Activated CD4-positive, alpha-beta memory T cell treated with anti-CD3 and anti-CD28 coated beads, Interleukin-2, amount 10 ng/mL, durations not matched to agents 7 days and 5 days (primary cell): Measurements from ENCODE around the gene PRKX. TPM values are rescaled to one million over a fixed set of nuclear protein-coding genes. Genes with fewer than 3 reads are reported as not detected.
"Not testable (repeated sequence)": the region's sequence is repeated elsewhere in the genome, so short reads cannot be mapped to it uniquely, and the experiment has no call there.

ENCODE experiments used
- CTCF ChIA-PET: fragments of 350-600 bp; sonication (Branson Sonifier 250); formaldehyde crosslinking; loops from one replicate; lab custom pipeline; 2021; ENCODE audit warnings: antibody characterized with exemption, inconsistent platforms; lab: Charles Lee
- POLR2A ChIA-PET: fragments of 350-600 bp; sonication (Branson Sonifier 250); formaldehyde crosslinking; loops from one replicate; lab custom pipeline; 2021; ENCODE audit warnings: antibody characterized with exemption; lab: Charles Lee
- DNase-seq: peaks from one replicate; pipeline ENCODE4 v3.0.0-alpha.2; 2020
- H3K27ac Mint-ChIP-seq: one replicate; pipeline ENCODE4 v1.8.0; 2021; ENCODE audit warnings: mild to moderate bottlenecking, mixed read lengths
- H3K27me3 Mint-ChIP-seq: one replicate; pipeline ENCODE4 v1.8.0; 2021; ENCODE audit warnings: mixed read lengths
- H3K36me3 Mint-ChIP-seq: one replicate; pipeline ENCODE4 v1.8.0; 2021; ENCODE audit warnings: low read depth, mixed read lengths
- H3K4me1 Mint-ChIP-seq: one replicate; pipeline ENCODE4 v1.8.0; 2021; ENCODE audit warnings: mixed read lengths
- H3K4me3 Mint-ChIP-seq: one replicate; pipeline ENCODE4 v1.8.0; 2021; ENCODE audit warnings: mild to moderate bottlenecking, mixed read lengths
- H3K9me3 Mint-ChIP-seq: one replicate; pipeline ENCODE4 v1.8.0; 2021; ENCODE audit warnings: mixed read lengths
- total RNA-seq, 2 experiments: library from RNA; stranded (reverse); gene quantifications; one replicate each; pipeline ENCODE4 v1.2.3, GENCODE V29; 2021

The PRKX gene
- total RNA-seq, 2 experiments from 2014 or later: 141 to 145 TPM

GRCh38 chrX:3627594-3627993, 85.9 kb downstream of the PRKX start:
- Mint-ChIP-seq H3K27ac (no peak overlapping the region), H3K27me3 (no peaks in the 10 kb centered on the region), H3K36me3 (peaks cover 60% of the 10 kb centered on the region), H3K4me3 (no peak overlapping the region), H3K9me3 (no peaks in the 10 kb centered on the region), H3K4me1 (peaks cover 2% of the 10 kb centered on the region)
- DNase-seq: no peak
- CTCF ChIA-PET: no interaction called here
- POLR2A ChIA-PET: no interaction called here

- no peak overlapping the region for H3K27ac Mint-ChIP-seq
Observed at GRCh38 chrX:3621414-3621813, 92.0 kb downstream of the PRKX start.

DNA sequence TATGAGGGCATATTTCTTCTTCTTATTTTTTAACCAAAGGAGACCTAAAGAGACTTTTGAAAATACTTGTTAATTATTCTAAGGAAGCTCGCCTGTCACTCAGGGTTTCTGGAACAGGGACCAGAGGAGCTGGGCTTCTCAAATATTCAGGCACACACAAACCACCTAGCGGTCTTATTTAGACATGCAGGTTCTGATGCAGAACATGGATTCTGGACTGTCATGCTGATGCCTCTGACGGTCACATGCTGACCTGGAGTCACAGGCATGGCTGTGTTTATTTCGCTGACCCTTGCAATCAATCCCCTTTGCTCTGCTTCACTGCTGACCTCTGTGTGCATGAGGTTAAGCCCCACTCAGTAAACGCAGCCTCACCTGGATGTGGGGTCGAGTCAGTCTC, 101.7 kb downstream of the PRKX start:
- H3K27ac Mint-ChIP-seq, DNase-seq, H3K27me3 Mint-ChIP-seq, H3K9me3 Mint-ChIP-seq, CTCF ChIA-PET, POLR2A ChIA-PET, H3K4me3 Mint-ChIP-seq, H3K4me1 Mint-ChIP-seq: not testable (repeated sequence)
- peaks cover 49% of the 10 kb centered on the region for H3K36me3 Mint-ChIP-seq

More at GRCh38 chrX:3621414-3621813, 92.0 kb downstream of the PRKX start:
- DNase-seq: no peak
- Mint-ChIP-seq H3K4me1 (peaks cover 2% of the 10 kb centered on the region), H3K9me3 (no peaks in the 10 kb centered on the region), H3K4me3 (no peak overlapping the region), H3K36me3 (peaks cover 52% of the 10 kb centered on the region), H3K27me3 (no peaks in the 10 kb centered on the region)
- ChIA-PET POLR2A (no interaction called here), CTCF (no interaction called here)

DNA sequence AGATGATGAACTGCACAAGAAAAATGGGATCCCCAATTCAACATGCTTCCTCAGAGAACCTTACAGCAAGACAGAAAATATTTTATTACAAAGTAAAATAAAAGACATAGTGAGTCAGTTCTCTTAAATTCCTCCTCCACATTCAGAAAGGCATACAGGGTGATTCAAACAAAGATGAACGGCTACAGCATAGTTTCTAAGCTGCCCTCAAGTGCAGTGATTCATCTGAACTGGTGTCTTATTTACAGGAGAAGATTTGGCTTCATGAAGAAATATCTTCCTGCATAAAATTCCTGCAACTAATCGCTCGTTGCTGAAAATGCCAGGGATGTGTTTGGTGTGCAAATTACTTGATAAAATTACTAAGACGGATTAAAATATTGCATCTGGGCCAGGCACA, 103.6 kb downstream of the PRKX start:
- Mint-ChIP-seq H3K9me3 (no peaks in the 10 kb centered on the region), H3K27me3 (no peaks in the 10 kb centered on the region), H3K4me1 (no peaks in the 10 kb centered on the region), H3K36me3 (peaks cover 52% of the 10 kb centered on the region), H3K4me3 (no peak overlapping the region), H3K27ac (no peak overlapping the region)
- ChIA-PET POLR2A (no interaction called here), CTCF (no interaction called here)
- DNase-seq: no peak

GRCh38 chrX:3603026-3603661, 110.3 kb downstream of the PRKX start:
- no peak overlapping the region for H3K27ac Mint-ChIP-seq
- peaks cover 34% of the 10 kb centered on the region for H3K36me3 Mint-ChIP-seq
- H3K4me1 Mint-ChIP-seq: no peaks in the 10 kb centered on the region
- H3K27me3 Mint-ChIP-seq: no peaks in the 10 kb centered on the region
- ChIA-PET POLR2A (no interaction called here), CTCF (no interaction called here)
- H3K4me3 Mint-ChIP-seq: no peak overlapping the region
- DNase-seq: no peak
- H3K9me3 Mint-ChIP-seq: no peaks in the 10 kb centered on the region

GRCh38 chrX:3599802-3600430, 113.5 kb downstream of the PRKX start:
- no peaks in the 10 kb centered on the region for H3K4me1 Mint-ChIP-seq
- CTCF ChIA-PET: no interaction called here
- no peak overlapping the region for H3K27ac Mint-ChIP-seq
- no peak overlapping the region for H3K4me3 Mint-ChIP-seq
- POLR2A ChIA-PET: interaction anchor here (0.7 kb wide), 1 partner anchor 35 kb away, joined by 3 read pairs; no protein-coding TSS in a partner anchor
- H3K27me3 Mint-ChIP-seq: no peaks in the 10 kb centered on the region
- DNase-seq: no peak
- peaks cover 36% of the 10 kb centered on the region for H3K36me3 Mint-ChIP-seq
- H3K9me3 Mint-ChIP-seq: no peaks in the 10 kb centered on the region

DNA sequence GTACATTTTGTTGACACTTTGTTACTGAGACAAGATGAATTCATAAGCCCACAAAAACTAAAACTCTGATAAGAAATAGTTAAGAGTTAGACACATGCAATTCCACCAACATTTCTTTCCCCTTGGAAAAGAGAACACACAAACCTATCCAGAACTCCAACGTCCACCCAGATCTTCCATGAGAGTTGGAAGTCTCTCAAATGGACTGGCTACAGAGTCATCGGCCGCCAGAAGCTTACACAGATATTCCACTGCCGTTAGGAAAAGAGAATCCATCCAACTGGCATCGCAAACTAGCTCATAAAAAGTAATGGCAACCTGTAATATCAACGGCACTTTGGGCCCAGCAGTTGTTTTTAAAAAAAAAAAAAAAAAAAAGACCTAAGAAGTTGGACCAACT, 114.7 kb downstream of the PRKX start:
- peaks cover 33% of the 10 kb centered on the region for H3K36me3 Mint-ChIP-seq
- no peak overlapping the region for H3K4me3 Mint-ChIP-seq
- no peaks in the 10 kb centered on the region for H3K9me3 Mint-ChIP-seq
- DNase-seq: no peak
- no peaks in the 10 kb centered on the region for H3K27me3 Mint-ChIP-seq
- POLR2A ChIA-PET: no interaction called here
- H3K4me1 Mint-ChIP-seq: no peaks in the 10 kb centered on the region
- H3K27ac Mint-ChIP-seq: no peak overlapping the region
- CTCF ChIA-PET: no interaction called here

DNA sequence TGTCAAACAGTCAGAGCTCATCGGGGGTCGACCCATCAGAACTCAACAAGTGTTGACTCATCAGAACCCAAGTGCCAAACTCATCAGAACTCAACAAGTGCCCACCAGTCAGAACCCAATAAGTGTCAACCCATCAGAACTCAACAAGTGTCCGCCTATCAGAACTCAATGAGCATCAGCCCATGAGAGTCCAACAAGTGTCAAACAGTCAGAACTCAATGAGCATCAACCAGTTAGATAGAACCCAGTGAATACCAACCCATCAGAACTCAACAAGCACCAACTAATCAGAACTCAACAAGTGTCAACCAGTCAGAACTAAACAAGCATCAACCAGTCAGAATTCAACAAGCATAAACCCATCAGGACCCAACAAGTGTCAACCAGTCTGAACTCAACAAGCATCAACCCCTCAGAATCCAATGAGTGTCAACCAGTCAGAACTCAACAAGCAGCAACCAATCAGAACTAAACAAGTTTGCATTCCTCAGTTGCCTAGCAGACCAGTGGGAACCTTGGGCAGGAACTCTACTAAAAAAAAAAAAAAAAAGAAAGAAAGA, 115.3 kb downstream of the PRKX start:
- POLR2A ChIA-PET: no interaction called here
- H3K4me3 Mint-ChIP-seq: no peak overlapping the region
- no peak overlapping the region for H3K27ac Mint-ChIP-seq

DNA sequence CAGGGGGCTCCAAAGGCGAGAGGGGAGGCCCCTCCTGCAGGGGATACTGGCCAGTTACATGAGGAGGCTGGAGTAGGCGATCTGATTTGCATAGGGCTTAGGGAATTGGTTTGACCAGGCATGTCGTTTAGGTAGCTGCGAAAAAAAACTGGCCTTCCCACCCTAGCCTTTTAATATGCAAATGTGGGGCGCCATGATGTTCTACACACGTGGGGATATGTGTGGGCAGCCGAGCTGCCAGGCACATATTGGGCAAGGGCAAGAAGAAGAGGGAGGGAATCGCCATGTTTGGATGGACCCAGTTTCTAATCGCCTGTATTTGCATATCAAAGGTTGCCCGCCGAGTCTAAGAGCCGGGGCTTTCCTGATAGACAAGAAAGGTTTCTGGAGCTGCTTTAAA, 121.3 kb downstream of the PRKX start:
- Mint-ChIP-seq H3K36me3 (peaks cover 13% of the 10 kb centered on the region), H3K9me3 (no peaks in the 10 kb centered on the region), H3K27ac (no peak overlapping the region), H3K4me1 (peaks cover 9% of the 10 kb centered on the region), H3K27me3 (no peaks in the 10 kb centered on the region), H3K4me3 (no peak overlapping the region)
- CTCF ChIA-PET: no interaction called here
- POLR2A ChIA-PET: no interaction called here
- no peak for DNase-seq

More for the DNA sequence above, 115.3 kb downstream of the PRKX start:
- H3K36me3 Mint-ChIP-seq: peaks cover 30% of the 10 kb centered on the region
- H3K4me1 Mint-ChIP-seq: no peaks in the 10 kb centered on the region
- no peaks in the 10 kb centered on the region for H3K27me3 Mint-ChIP-seq
- no peaks in the 10 kb centered on the region for H3K9me3 Mint-ChIP-seq
- CTCF ChIA-PET: no interaction called here
- no peak for DNase-seq

- Mint-ChIP-seq H3K4me3 (no peak overlapping the region), H3K27me3 (no peaks in the 10 kb centered on the region), H3K9me3 (no peaks in the 10 kb centered on the region), H3K36me3 (peaks cover 2% of the 10 kb centered on the region), H3K4me1 (peaks cover 19% of the 10 kb centered on the region), H3K27ac (no peak overlapping the region)
- ChIA-PET CTCF (no interaction called here), POLR2A (no interaction called here)
- no peak for DNase-seq
Observed at GRCh38 chrX:3589474-3589873, 124.0 kb downstream of the PRKX start.

- Mint-ChIP-seq H3K4me3 (no peak overlapping the region), H3K27ac (no peak overlapping the region), H3K36me3 (peaks cover 4% of the 10 kb centered on the region), H3K27me3 (no peaks in the 10 kb centered on the region), H3K9me3 (no peaks in the 10 kb centered on the region), H3K4me1 (peaks cover 33% of the 10 kb centered on the region)
- no peak for DNase-seq
- CTCF ChIA-PET: no interaction called here
- POLR2A ChIA-PET: no interaction called here
Observed at GRCh38 chrX:3585719-3586118, 127.7 kb downstream of the PRKX start.

- no peak overlapping the region for H3K4me3 Mint-ChIP-seq
- ChIA-PET CTCF (no interaction called here), POLR2A (no interaction called here)
- H3K9me3 Mint-ChIP-seq: no peaks in the 10 kb centered on the region
- H3K27me3 Mint-ChIP-seq: no peaks in the 10 kb centered on the region
- H3K4me1 Mint-ChIP-seq: peaks cover 33% of the 10 kb centered on the region
- peaks cover 4% of the 10 kb centered on the region for H3K36me3 Mint-ChIP-seq
- H3K27ac Mint-ChIP-seq: no peak overlapping the region
- DNase-seq: peak; percentile 17
Observed at GRCh38 chrX:3584415-3584996, 128.9 kb downstream of the PRKX start.

DNA sequence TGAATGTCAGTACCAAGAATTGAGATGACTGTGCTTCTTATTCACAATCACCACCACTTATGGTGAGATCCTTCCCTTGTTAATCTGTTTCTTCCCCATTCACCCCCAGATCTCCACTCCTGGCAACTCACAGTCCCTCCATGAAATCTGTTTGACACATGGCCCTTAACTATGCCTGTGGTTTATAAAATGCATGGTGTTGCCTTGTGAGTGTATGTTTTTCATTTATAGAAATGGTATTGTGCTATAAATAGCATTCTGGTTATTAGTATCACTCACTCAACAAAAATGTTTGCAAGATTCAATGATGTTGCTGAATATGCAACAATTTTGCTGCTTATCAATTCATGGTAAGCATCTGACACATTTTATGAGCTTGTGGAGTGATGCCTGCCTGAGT, 131.0 kb downstream of the PRKX start:
- DNase-seq: no peak
- CTCF ChIA-PET: no interaction called here
- Mint-ChIP-seq H3K27ac (no peak overlapping the region), H3K4me1 (peaks cover 26% of the 10 kb centered on the region), H3K9me3 (no peaks in the 10 kb centered on the region), H3K27me3 (no peaks in the 10 kb centered on the region), H3K4me3 (no peak overlapping the region), H3K36me3 (peaks cover 4% of the 10 kb centered on the region)
- POLR2A ChIA-PET: no interaction called here
